CD14-positive monocyte (primary cell): Measurements from ENCODE around the gene BIRC5. TPM values are rescaled to one million over a fixed set of nuclear protein-coding genes. Genes with fewer than 3 reads are reported as not detected.

ENCODE experiments used
- DNase-seq, 3 donors: peaks; one replicate each; pipeline ENCODE4 v3.0.0-alpha.2; 2011 to 2022
- H2AFZ ChIP-seq: 2 replicates; pipeline ENCODE4 v1.6.0; 2012; ENCODE audit warnings: mild to moderate bottlenecking, low read depth, low read length, inconsistent platforms; ENCODE audit not compliant: insufficient read depth, poor library complexity, severe bottlenecking
- H3K27ac ChIP-seq, 2 donors: 1 replicate in 1 of 2; 2 replicates in 1 of 2; pipeline ENCODE4 v1.5.1; 2012 to 2013; ENCODE audit warnings: low read length in 2 of 2, control low read depth in 1 of 2, inconsistent platforms in 1 of 2, low read depth in 1 of 2, mild to moderate bottlenecking in 1 of 2
- H3K27me3 ChIP-seq, 2 donors: one replicate each; pipeline versions ENCODE4 v1.6.0 to v1.6.1; 2011 to 2013; ENCODE audit warnings: low read length in 2 of 2; ENCODE audit not compliant: control insufficient read depth in 2 of 2, insufficient read depth in 2 of 2
- H3K36me3 ChIP-seq, 2 donors: replicated peaks in 1 of 2; 1 replicate in 1 of 2; 2 replicates in 1 of 2; pipeline versions ENCODE4 v1.5.1 to v1.6.1; 2012 to 2013; ENCODE audit warnings: low read length in 2 of 2, control low read depth in 1 of 2, inconsistent platforms in 1 of 2, mild to moderate bottlenecking in 1 of 2; ENCODE audit not compliant: insufficient read depth in 2 of 2, control insufficient read depth in 1 of 2
- H3K4me1 ChIP-seq, 2 donors: 1 replicate in 1 of 2; 2 replicates in 1 of 2; pipeline versions ENCODE4 v1.5.1 to v1.6.1; 2012 to 2013; ENCODE audit warnings: low read length in 2 of 2, control low read depth in 1 of 2, inconsistent platforms in 1 of 2, mild to moderate bottlenecking in 1 of 2, moderate library complexity in 1 of 2; ENCODE audit not compliant: insufficient read depth in 2 of 2, control insufficient read depth in 1 of 2
- H3K4me2 ChIP-seq: replicated peaks from 2 replicates; pipeline ENCODE3; 2012; ENCODE audit warnings: low read length, moderate library complexity, mild to moderate bottlenecking; ENCODE audit not compliant: poor library complexity, severe bottlenecking; ENCODE audit errors: extremely low read depth
- H3K4me3 ChIP-seq, 3 experiments: fragments of 200-600 bp in 1 of 3; sonication (generic) in 1 of 3; replicated peaks in 1 of 3; 1 replicate in 2 of 3; 2 replicates in 1 of 3; pipeline ENCODE4 v1.5.1; 2011 to 2013; ENCODE audit warnings: low read length in 3 of 3, mild to moderate bottlenecking in 3 of 3, control low read depth in 2 of 3, low read depth in 2 of 3, inconsistent platforms in 1 of 3, moderate library complexity in 1 of 3
- H3K79me2 ChIP-seq: 2 replicates; pipeline ENCODE4 v1.6.0; 2012; ENCODE audit warnings: mild to moderate bottlenecking, control low read depth, inconsistent platforms, low read length, moderate library complexity; ENCODE audit not compliant: insufficient read depth
- H3K9ac ChIP-seq: 2 replicates; pipeline ENCODE4 v1.6.0; 2017; ENCODE audit warnings: low read length, mild to moderate bottlenecking; ENCODE audit not compliant: insufficient read depth, poor library complexity, severe bottlenecking
- H3K9me3 ChIP-seq, 2 donors: replicated peaks in 1 of 2; 1 replicate in 1 of 2; 2 replicates in 1 of 2; pipeline versions ENCODE4 v1.5.1 to v1.6.1; 2012 to 2013; ENCODE audit warnings: low read length in 2 of 2, control low read depth in 1 of 2; ENCODE audit not compliant: control insufficient read depth in 1 of 2, insufficient read depth in 1 of 2
- H4K20me1 ChIP-seq: 2 replicates; pipeline ENCODE4 v1.6.0; 2012; ENCODE audit warnings: mild to moderate bottlenecking, low read length, control low read depth, moderate library complexity; ENCODE audit not compliant: insufficient read depth
- H3K27ac Mint-ChIP-seq, 7 donors: one replicate each; pipeline ENCODE4 v1.8.0; 2020; ENCODE audit warnings: mild to moderate bottlenecking in 7 of 7, mixed read lengths in 7 of 7, moderate library complexity in 6 of 7, inconsistent platforms in 2 of 7
- H3K27me3 Mint-ChIP-seq, 3 donors: one replicate each; pipeline ENCODE4 v1.8.0; 2021 to 2022; ENCODE audit warnings: low read depth in 3 of 3, mild to moderate bottlenecking in 3 of 3, mixed read lengths in 3 of 3, moderate library complexity in 3 of 3, inconsistent platforms in 1 of 3
- H3K36me3 Mint-ChIP-seq, 2 donors: one replicate each; pipeline ENCODE4 v1.8.0; 2020; ENCODE audit warnings: mixed read lengths in 2 of 2, inconsistent platforms in 1 of 2, mild to moderate bottlenecking in 1 of 2
- H3K4me1 Mint-ChIP-seq: one replicate; pipeline ENCODE4 v1.8.0; 2020; ENCODE audit warnings: mild to moderate bottlenecking, mixed read lengths
- H3K4me3 Mint-ChIP-seq, 2 donors: one replicate each; pipeline ENCODE4 v1.8.0; 2020; ENCODE audit warnings: mild to moderate bottlenecking in 2 of 2, mixed read lengths in 2 of 2, moderate library complexity in 1 of 2
- H3K9me3 Mint-ChIP-seq, 7 donors: one replicate each; pipeline ENCODE4 v1.8.0; 2020 to 2022; ENCODE audit warnings: mixed read lengths in 7 of 7, mild to moderate bottlenecking in 6 of 7, moderate library complexity in 6 of 7, inconsistent platforms in 2 of 7
- WGBS: methylation state at CpG from one replicate; pipeline ENCODE4 v1.1.5; 2013; ENCODE audit warnings: missing lambda C conversion rate; ENCODE audit not compliant: insufficient coverage; 5-methylcytosine and 5-hydroxymethylcytosine counted together
- intact Hi-C, 2 donors: fragments of 100-400 bp; cut with micrococcal nuclease; formaldehyde crosslinking; loops; one replicate each; pipeline versions ENCODE4 v1.15.0 to v1.15.1; 2023
- polyA plus RNA-seq, 3 donors: library from polyadenylated mRNA; depleted of rRNA in 1 of 3; unstranded in 2 of 3; stranded (reverse) in 1 of 3; fragments of 300-500 nt in 2 of 3; fragments of >200 nt in 1 of 3; fragmentation: Illumina TruSeq in 2 of 3; gene quantifications; 1 replicate in 2 of 3; 2 replicates in 1 of 3; pipeline ENCODE4 v1.2.3, GENCODE V29; 2012 to 2021
- TF ChIP-seq, protein P1 (sequence below): fragments of 200-600 bp; IDR thresholded peaks from one replicate; pipeline ENCODE4 v1.8.0; 2022; ENCODE audit warnings: antibody characterized with exemption, mild to moderate bottlenecking

BIRC5 gene
- polyA plus RNA-seq, 3 donors, result 0.20 TPM; not detected in 2

DNA sequence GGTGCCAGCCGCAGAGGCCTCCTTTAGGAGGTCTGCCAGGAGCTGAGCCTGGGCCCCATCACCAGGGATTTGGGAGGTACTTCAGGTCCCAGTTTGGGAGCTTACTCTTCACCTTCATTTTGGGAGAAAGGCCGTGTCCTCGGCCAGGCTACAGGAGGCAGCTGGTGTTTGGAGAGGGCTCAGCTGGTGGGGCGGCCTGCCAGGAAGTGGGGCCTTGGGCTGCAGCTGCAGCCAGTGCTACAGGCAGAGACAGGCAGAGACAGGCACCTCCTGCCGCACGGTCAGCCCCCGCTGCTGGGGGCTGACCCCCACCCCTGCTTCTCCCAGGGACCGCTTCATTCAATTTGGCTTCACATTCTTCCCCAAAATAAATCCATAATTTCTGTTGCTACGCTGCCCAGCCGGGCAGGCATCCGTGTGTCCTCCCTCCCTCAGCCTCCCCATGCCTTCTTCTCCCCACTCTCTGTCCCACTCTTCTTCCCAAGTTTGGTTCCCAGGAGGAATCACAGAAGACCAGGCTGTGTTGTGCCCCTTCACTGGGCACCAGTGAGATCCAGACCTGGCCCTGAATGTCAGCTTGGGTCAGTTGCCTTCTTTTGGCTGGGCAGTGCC, 23.5 kb downstream of the BIRC5 start:
- Histone ChIP-seq H4K20me1 (no peaks in the 10 kb centered on the region), H3K36me3 (no peaks in the 10 kb centered on the region), H3K27ac (no peak overlapping the region), H3K4me2 (no peak overlapping the region), H2AFZ (no peak overlapping the region), H3K27me3 (peaks cover 5 to 7% of the 10 kb centered on the region in 2 donors), H3K9me3 (peaks cover 0 to under 1% of the 10 kb centered on the region in 2 donors), H3K4me3 (no peak overlapping the region), H3K4me1 (no peaks in the 10 kb centered on the region), H3K9ac (no peak overlapping the region), H3K79me2 (no peaks in the 10 kb centered on the region)
- no peak overlapping the region for H3K4me3 Mint-ChIP-seq
- DNase-seq, result no peak
- WGBS, result 82% methylated on average over 8 of the region's 11 CpGs
- H3K9me3 Mint-ChIP-seq, result peaks cover 0 to 2% (median 0%) of the 10 kb centered on the region in 7 donors
- intact Hi-C loops, result no loop called here
- peaks cover 0 to 2% of the 10 kb centered on the region in 2 donors for H3K36me3 Mint-ChIP-seq
- TF ChIP-seq, protein P1, sequence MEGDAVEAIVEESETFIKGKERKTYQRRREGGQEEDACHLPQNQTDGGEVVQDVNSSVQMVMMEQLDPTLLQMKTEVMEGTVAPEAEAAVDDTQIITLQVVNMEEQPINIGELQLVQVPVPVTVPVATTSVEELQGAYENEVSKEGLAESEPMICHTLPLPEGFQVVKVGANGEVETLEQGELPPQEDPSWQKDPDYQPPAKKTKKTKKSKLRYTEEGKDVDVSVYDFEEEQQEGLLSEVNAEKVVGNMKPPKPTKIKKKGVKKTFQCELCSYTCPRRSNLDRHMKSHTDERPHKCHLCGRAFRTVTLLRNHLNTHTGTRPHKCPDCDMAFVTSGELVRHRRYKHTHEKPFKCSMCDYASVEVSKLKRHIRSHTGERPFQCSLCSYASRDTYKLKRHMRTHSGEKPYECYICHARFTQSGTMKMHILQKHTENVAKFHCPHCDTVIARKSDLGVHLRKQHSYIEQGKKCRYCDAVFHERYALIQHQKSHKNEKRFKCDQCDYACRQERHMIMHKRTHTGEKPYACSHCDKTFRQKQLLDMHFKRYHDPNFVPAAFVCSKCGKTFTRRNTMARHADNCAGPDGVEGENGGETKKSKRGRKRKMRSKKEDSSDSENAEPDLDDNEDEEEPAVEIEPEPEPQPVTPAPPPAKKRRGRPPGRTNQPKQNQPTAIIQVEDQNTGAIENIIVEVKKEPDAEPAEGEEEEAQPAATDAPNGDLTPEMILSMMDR, result no peak
- no peak overlapping the region for H3K27ac Mint-ChIP-seq
- H3K4me1 Mint-ChIP-seq, result peaks cover 5% of the 10 kb centered on the region
- peaks cover 13 to 17% (median 16%) of the 10 kb centered on the region in 3 donors for H3K27me3 Mint-ChIP-seq

DNA sequence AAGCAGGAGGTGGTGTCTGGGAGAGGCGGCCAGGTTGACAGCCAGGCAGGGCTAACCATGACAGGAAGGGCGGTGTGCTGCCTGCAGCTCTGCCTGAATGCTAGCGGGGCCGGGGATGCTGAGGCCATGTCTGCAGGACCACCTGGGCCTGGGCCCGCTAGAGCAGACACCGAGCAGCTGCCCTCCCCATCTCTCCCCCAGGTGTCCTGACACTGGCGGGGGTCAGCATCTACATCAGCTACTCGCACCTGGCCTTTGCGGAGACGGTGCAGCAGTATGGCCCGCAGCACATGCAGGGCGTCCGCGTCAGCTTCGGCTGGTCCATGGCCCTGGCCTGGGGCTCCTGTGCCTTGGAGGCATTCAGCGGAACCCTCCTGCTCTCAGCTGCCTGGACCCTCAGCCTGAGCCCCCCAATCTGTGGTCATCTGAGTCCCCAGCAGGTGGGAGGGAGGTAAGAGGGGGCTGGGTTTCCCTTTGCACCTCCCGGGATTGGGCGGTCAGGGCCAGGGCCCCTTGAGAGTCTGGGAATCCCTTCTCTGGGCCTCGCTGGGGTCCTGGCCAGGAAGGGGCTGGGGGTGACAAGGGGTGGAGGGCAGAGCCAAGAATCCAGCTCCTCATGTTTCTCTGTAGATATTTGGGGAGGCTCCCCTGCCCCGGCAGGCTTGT, 24.9 kb downstream of the BIRC5 start:
- Histone ChIP-seq H3K79me2 (no peaks in the 10 kb centered on the region), H4K20me1 (no peaks in the 10 kb centered on the region), H3K9ac (no peak overlapping the region), H3K27ac (no peak overlapping the region), H3K4me2 (no peak overlapping the region), H3K36me3 (no peaks in the 10 kb centered on the region), H2AFZ (no peak overlapping the region), H3K9me3 (no peaks in the 10 kb centered on the region), H3K27me3 (no peaks in the 10 kb centered on the region), H3K4me1 (no peaks in the 10 kb centered on the region), H3K4me3 (no peak overlapping the region)
- no peak overlapping the region for H3K4me3 Mint-ChIP-seq
- 84% methylated on average over 19 of the region's 20 CpGs for WGBS
- TF ChIP-seq, protein P1, result no peak
- peaks cover 2 to 6% (median 3%) of the 10 kb centered on the region in 3 donors for H3K27me3 Mint-ChIP-seq
- H3K27ac Mint-ChIP-seq, result peak overlapping the region in 2 of 7 donors; percentile 13 to 53
- H3K4me1 Mint-ChIP-seq, result peaks cover 11% of the 10 kb centered on the region
- no peaks in the 10 kb centered on the region for H3K36me3 Mint-ChIP-seq
- intact Hi-C loops, result no loop called here
- H3K9me3 Mint-ChIP-seq, result peaks cover 0 to 1% (median 0%) of the 10 kb centered on the region in 7 donors
- DNase-seq, result no peak
